Mesenchymal stem cell (in vitro differentiated cells and primary cell): Measurements from ENCODE around the gene CACNA1C.

Experiments
- DNase-seq: peaks from one replicate; pipeline ENCODE4 v3.0.0-alpha.2; 2013
- H2AFZ ChIP-seq: one replicate; pipeline ENCODE4 v1.6.1; 2013; ENCODE audit warnings: low read depth, mild to moderate bottlenecking, control low read depth, inconsistent platforms, low read length, moderate library complexity
- H2AK5ac ChIP-seq: 2 replicates; pipeline ENCODE4 v1.6.1; 2013; ENCODE audit warnings: low read length, moderate library complexity, mild to moderate bottlenecking, inconsistent platforms; ENCODE audit not compliant: severe bottlenecking
- H2BK120ac ChIP-seq: one replicate; pipeline ENCODE4 v1.6.1; 2013; ENCODE audit warnings: low read depth, mild to moderate bottlenecking, inconsistent platforms, low read length, moderate library complexity
- H2BK12ac ChIP-seq, 2 experiments: one replicate each; pipeline ENCODE4 v1.6.1; 2013; ENCODE audit warnings: inconsistent platforms in 2 of 2, low read length in 2 of 2, mild to moderate bottlenecking in 2 of 2, moderate library complexity in 2 of 2, control low read depth in 1 of 2
- H2BK15ac ChIP-seq: one replicate; pipeline ENCODE4 v1.6.1; 2013; ENCODE audit warnings: mild to moderate bottlenecking, low read depth, inconsistent platforms; ENCODE audit not compliant: poor library complexity, severe bottlenecking
- H2BK5ac ChIP-seq: 2 replicates; pipeline ENCODE4 v1.6.1; 2013; ENCODE audit warnings: low read depth, mild to moderate bottlenecking, low read length, control low read depth, inconsistent platforms; ENCODE audit not compliant: poor library complexity, severe bottlenecking
- H3K14ac ChIP-seq, 2 experiments: one replicate each; pipeline ENCODE4 v1.6.1; 2013; ENCODE audit warnings: inconsistent platforms in 2 of 2, low read length in 2 of 2, control low read depth in 1 of 2, mild to moderate bottlenecking in 1 of 2, moderate library complexity in 1 of 2
- H3K18ac ChIP-seq, 2 experiments: one replicate each; pipeline ENCODE4 v1.6.1; 2013; ENCODE audit warnings: inconsistent platforms in 2 of 2, low read length in 2 of 2, control low read depth in 1 of 2, low read depth in 1 of 2, mild to moderate bottlenecking in 1 of 2
- H3K23ac ChIP-seq, 2 experiments: one replicate each; pipeline ENCODE4 v1.6.1; 2013; ENCODE audit warnings: inconsistent platforms in 2 of 2, low read length in 2 of 2, mild to moderate bottlenecking in 2 of 2, moderate library complexity in 2 of 2, control low read depth in 1 of 2
- H3K27ac ChIP-seq: 2 replicates; pipeline ENCODE4 v1.5.1; 2013; ENCODE audit warnings: mild to moderate bottlenecking, moderate library complexity, low read length, control low read depth, inconsistent platforms; ENCODE audit not compliant: poor library complexity, severe bottlenecking
- H3K27me3 ChIP-seq, 2 experiments: 2 replicates each; pipeline versions ENCODE4 v1.6.1 to v1.7.0; 2013; ENCODE audit warnings: low read length in 2 of 2, mild to moderate bottlenecking in 2 of 2, moderate library complexity in 2 of 2, control low read depth in 1 of 2, inconsistent platforms in 1 of 2; ENCODE audit not compliant: control insufficient read depth in 1 of 2, insufficient read depth in 1 of 2
- H3K36me3 ChIP-seq, 2 experiments: 2 replicates each; pipeline versions ENCODE4 v1.6.1 to v1.7.0; 2013; ENCODE audit warnings: low read length in 2 of 2, control low read depth in 1 of 2, inconsistent platforms in 1 of 2, low read depth in 1 of 2, mild to moderate bottlenecking in 1 of 2; ENCODE audit not compliant: insufficient read depth in 2 of 2, control insufficient read depth in 1 of 2
- H3K4ac ChIP-seq, 2 experiments: one replicate each; pipeline ENCODE4 v1.6.1; 2013; ENCODE audit warnings: inconsistent platforms in 2 of 2, low read length in 2 of 2, mild to moderate bottlenecking in 2 of 2, moderate library complexity in 2 of 2, control low read depth in 1 of 2, low read depth in 1 of 2
- H3K4me1 ChIP-seq: 2 replicates; pipeline ENCODE4 v1.6.1; 2013; ENCODE audit warnings: low read depth, low read length, control low read depth; ENCODE audit not compliant: control insufficient read depth, insufficient read depth
- H3K4me2 ChIP-seq: 2 replicates; pipeline ENCODE4 v1.6.1; 2013; ENCODE audit warnings: low read length, mild to moderate bottlenecking, inconsistent platforms; ENCODE audit not compliant: poor library complexity, severe bottlenecking
- H3K4me3 ChIP-seq, 2 experiments: 2 replicates each; pipeline versions ENCODE4 v1.5.1 to v1.7.0; 2013; ENCODE audit warnings: low read length in 2 of 2, mild to moderate bottlenecking in 2 of 2, control low read depth in 1 of 2, low read depth in 1 of 2; ENCODE audit not compliant: insufficient read depth in 1 of 2
- H3K79me1 ChIP-seq: replicated peaks from 2 replicates; pipeline ENCODE4 v1.6.1; 2013; ENCODE audit warnings: mild to moderate bottlenecking, control low read depth, low read length, inconsistent platforms; ENCODE audit not compliant: poor library complexity, severe bottlenecking
- H3K9ac ChIP-seq: 2 replicates; pipeline ENCODE4 v1.7.0; 2013; ENCODE audit warnings: mild to moderate bottlenecking, low read length, moderate library complexity
- H3K9me3 ChIP-seq: 2 replicates; pipeline ENCODE4 v1.7.0; 2013; ENCODE audit warnings: mild to moderate bottlenecking, low read length; ENCODE audit not compliant: control insufficient read depth
- H4K8ac ChIP-seq: one replicate; pipeline ENCODE4 v1.6.1; 2013; ENCODE audit warnings: inconsistent platforms, mild to moderate bottlenecking, low read length, moderate library complexity
- H4K91ac ChIP-seq: one replicate; pipeline ENCODE4 v1.6.1; 2013; ENCODE audit warnings: mild to moderate bottlenecking, low read length, inconsistent platforms
- WGBS: methylation state at CpG from one replicate; pipeline ENCODE4 v1.1.7; 2013; ENCODE audit warnings: mixed read lengths; 5-methylcytosine and 5-hydroxymethylcytosine counted together

CACNA1C gene

GRCh38 chr12:2282318-2282717 lies 229.5 kb downstream of the CACNA1C start:
- no peak overlapping the region for H3K27ac ChIP-seq
- no peak overlapping the region for H3K14ac ChIP-seq
- no peaks in the 10 kb centered on the region for H3K9me3 ChIP-seq
- no peak overlapping the region for H2BK15ac ChIP-seq
- no peak overlapping the region for H2BK5ac ChIP-seq
- no peaks in the 10 kb centered on the region for H3K27me3 ChIP-seq
- H3K4me1 ChIP-seq = peaks cover 13% of the 10 kb centered on the region
- H4K91ac ChIP-seq = no peak overlapping the region
- peak overlapping the region; percentile 1 for H3K9ac ChIP-seq
- H3K4ac ChIP-seq = no peak overlapping the region
- no peaks in the 10 kb centered on the region for H3K36me3 ChIP-seq
- H4K8ac ChIP-seq = no peak overlapping the region
- H3K4me2 ChIP-seq = no peak overlapping the region
- H2AK5ac ChIP-seq = peak overlapping the region; percentile 15
- DNase-seq = no peak
- H3K79me1 ChIP-seq = no peaks in the 10 kb centered on the region
- no peak overlapping the region for H2BK120ac ChIP-seq
- no peak overlapping the region for H3K18ac ChIP-seq
- H2AFZ ChIP-seq = no peak overlapping the region
- WGBS = 80% methylated on average over 6 of the region's 6 CpGs
- no peak overlapping the region for H3K23ac ChIP-seq
- H3K4me3 ChIP-seq = no peak overlapping the region
- no peak overlapping the region for H2BK12ac ChIP-seq

DNA sequence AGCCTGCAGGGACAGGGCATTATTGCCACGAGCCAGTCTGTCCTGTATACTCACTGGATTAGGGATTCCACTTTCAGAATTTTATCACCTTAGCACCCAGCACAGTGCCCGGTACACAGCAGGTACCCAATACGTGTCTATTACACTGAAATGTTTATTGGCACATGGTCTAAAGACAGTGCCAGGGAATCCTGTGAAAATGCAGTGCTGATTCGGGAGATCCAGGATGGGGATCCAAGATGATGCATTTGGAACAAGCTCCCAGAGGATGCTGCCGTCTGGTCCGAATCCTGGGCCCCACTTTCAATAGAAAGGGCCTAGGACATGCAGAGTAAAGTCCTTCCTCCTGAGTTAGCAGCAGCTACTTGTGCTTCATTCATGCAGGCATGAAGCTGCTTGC lies 230.7 kb downstream of the CACNA1C start:
- no peak overlapping the region for H3K14ac ChIP-seq
- H3K9ac ChIP-seq = peak overlapping the region; percentile 81
- H3K4me1 ChIP-seq = peaks cover 17% of the 10 kb centered on the region
- no peak overlapping the region for H2BK120ac ChIP-seq
- H2AK5ac ChIP-seq = peak overlapping the region; percentile 6
- no peaks in the 10 kb centered on the region for H3K79me1 ChIP-seq
- no peak overlapping the region for H2BK15ac ChIP-seq
- H4K91ac ChIP-seq = peak overlapping the region; percentile 85
- H4K8ac ChIP-seq = peak overlapping the region; percentile 87
- peak overlapping the region; percentile 18 to 76 for H3K18ac ChIP-seq
- H2AFZ ChIP-seq = no peak overlapping the region
- H3K4ac ChIP-seq = peak overlapping the region in 1 of 2 experiments; percentile 66
- peak overlapping the region; percentile 61 to 76 for H2BK12ac ChIP-seq
- H2BK5ac ChIP-seq = no peak overlapping the region
- no peaks in the 10 kb centered on the region for H3K27me3 ChIP-seq
- WGBS = 95% methylated on average over 6 of the region's 6 CpGs
- H3K27ac ChIP-seq = peak overlapping the region; percentile 76
- no peak overlapping the region for H3K4me2 ChIP-seq
- no peaks in the 10 kb centered on the region for H3K9me3 ChIP-seq
- peak overlapping the region in 1 of 2 experiments; percentile 52 for H3K4me3 ChIP-seq
- no peak overlapping the region for H3K23ac ChIP-seq
- no peak for DNase-seq
- no peaks in the 10 kb centered on the region for H3K36me3 ChIP-seq

DNA sequence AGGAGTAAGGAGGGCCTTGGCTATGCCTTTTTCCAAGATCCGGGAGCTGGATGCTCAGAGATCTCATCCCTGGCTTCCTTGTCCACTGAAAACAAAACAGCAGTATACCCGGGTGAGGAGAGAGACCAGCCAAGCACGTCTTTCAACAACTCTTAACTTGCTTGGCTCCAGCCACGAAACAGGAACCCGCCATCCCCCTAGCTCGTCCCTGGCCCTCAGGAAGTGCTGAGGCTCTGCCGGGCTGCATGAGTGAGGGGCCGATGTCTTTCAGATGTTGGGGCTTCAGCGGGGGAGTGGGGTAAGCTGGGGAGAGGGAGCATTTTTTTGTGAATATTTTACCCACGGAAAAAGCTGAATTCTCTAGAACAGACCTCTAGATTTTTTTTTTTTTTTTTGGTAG lies 231.1 kb downstream of the CACNA1C start:
- Histone ChIP-seq H3K79me1 (no peaks in the 10 kb centered on the region), H2BK12ac (peak overlapping the region in 1 of 2 experiments; percentile 76), H3K18ac (peak overlapping the region; percentile 18 to 76), H4K91ac (peak overlapping the region; percentile 85), H2BK15ac (peak overlapping the region; percentile 33), H3K9ac (peak overlapping the region; percentile 81), H2BK5ac (peak overlapping the region; percentile 72), H3K4me1 (peaks cover 17% of the 10 kb centered on the region), H3K14ac (peak overlapping the region in 1 of 2 experiments; percentile 58), H2AK5ac (peak overlapping the region; percentile 1), H3K4me3 (peak overlapping the region in 1 of 2 experiments; percentile 52), H2BK120ac (no peak overlapping the region), H2AFZ (no peak overlapping the region), H3K4me2 (no peak overlapping the region), H3K27me3 (no peaks in the 10 kb centered on the region), H3K9me3 (no peaks in the 10 kb centered on the region), H3K36me3 (no peaks in the 10 kb centered on the region), H3K27ac (peak overlapping the region; percentile 76), H4K8ac (peak overlapping the region; percentile 87), H3K4ac (peak overlapping the region; percentile 56 to 66), H3K23ac (no peak overlapping the region)
- WGBS = 82% methylated on average over 10 of the region's 10 CpGs
- peak; percentile 28 for DNase-seq

- Histone ChIP-seq H3K9me3 (no peaks in the 10 kb centered on the region), H2BK5ac (no peak overlapping the region), H4K91ac (peak overlapping the region; percentile 90), H2BK15ac (no peak overlapping the region), H3K27ac (peak overlapping the region; percentile 80), H4K8ac (peak overlapping the region; percentile 82), H3K4me2 (peak overlapping the region; percentile 36), H3K27me3 (no peaks in the 10 kb centered on the region), H3K4me3 (peak overlapping the region in 1 of 2 experiments; percentile 52), H3K4ac (peak overlapping the region in 1 of 2 experiments; percentile 71), H3K36me3 (no peaks in the 10 kb centered on the region), H3K23ac (no peak overlapping the region), H3K14ac (peak overlapping the region in 1 of 2 experiments; percentile 55), H3K18ac (peak overlapping the region; percentile 67 to 88), H3K9ac (peak overlapping the region; percentile 81), H2BK120ac (peak overlapping the region; percentile 82), H2AK5ac (no peak overlapping the region), H3K4me1 (peaks cover 18% of the 10 kb centered on the region), H2BK12ac (peak overlapping the region; percentile 51 to 88), H3K79me1 (no peaks in the 10 kb centered on the region), H2AFZ (no peak overlapping the region)
- peak; percentile 65 for DNase-seq
- WGBS = 80% methylated on average over 10 of the region's 10 CpGs
Measured at GRCh38 chr12:2284321-2284813, 231.6 kb downstream of the CACNA1C start.
